Measurements from ENCODE around the gene ZNF248.
"Not testable (repeated sequence)": the region's sequence is repeated elsewhere in the genome, so short reads cannot be mapped to it uniquely, and the experiment has no call there.

The ZNF248 gene

DNA sequence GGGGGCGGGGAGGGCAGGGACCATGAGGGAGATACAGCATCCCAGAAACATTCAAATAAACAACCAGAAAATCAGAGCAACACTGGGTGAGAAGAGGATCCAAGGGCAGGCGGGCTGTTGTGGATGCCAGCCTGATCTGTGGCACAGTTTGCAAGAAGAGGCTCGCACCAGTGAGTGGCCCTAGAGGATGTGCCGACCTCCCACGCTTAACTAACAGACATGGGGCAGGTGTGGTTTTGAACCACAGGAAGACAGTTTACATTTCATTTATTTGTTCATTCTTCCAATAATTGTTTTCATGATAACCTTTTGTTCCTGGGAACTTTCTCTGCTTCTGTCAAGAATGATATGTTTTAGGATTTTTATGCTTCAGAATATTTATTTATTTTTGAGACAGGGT is 115.6 kb downstream of the ZNF248 start:
- Histone ChIP-seq H3K9ac (ENCODE audit: low read depth, low read length) (no peak overlapping the region), H3K4me1 (ENCODE audit: insufficient read depth, low read length) (no peaks in the 10 kb centered on the region), H3K9me3 (ENCODE audit: control insufficient read depth, insufficient read depth, low read length) (no peaks in the 10 kb centered on the region), H3K36me3 (ENCODE audit: insufficient read depth, low read length) (no peaks in the 10 kb centered on the region)

DNA sequence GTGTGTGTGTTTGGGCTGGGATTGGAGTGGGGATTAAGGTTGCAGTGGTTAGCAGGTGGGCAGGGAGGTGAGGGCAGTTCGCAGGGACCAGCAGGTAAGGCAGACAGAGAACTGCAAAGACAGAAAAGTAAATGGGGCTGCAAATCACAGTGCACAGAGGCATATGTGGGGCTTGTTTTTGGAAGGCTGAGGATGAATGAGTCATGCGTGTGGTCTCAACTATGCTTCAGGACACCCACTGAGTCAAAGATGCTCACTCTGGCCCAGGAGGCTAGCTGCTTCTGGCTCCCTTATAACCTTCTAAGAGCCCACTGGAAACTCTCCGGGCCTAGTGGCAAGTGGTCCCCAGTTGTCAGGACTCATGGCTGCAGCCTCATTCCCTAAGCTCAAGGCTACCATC is 118.2 kb downstream of the ZNF248 start:
- Histone ChIP-seq H3K4me1 (ENCODE audit: insufficient read depth, low read length) (no peaks in the 10 kb centered on the region), H3K36me3 (ENCODE audit: insufficient read depth, low read length) (no peaks in the 10 kb centered on the region), H3K9me3 (ENCODE audit: control insufficient read depth, insufficient read depth, low read length) (no peaks in the 10 kb centered on the region), H3K9ac (ENCODE audit: low read depth, low read length) (no peak overlapping the region)

GRCh38 chr10:37738241-37738640 is 119.2 kb downstream of the ZNF248 start:
- H3K36me3 ChIP-seq (ENCODE audit: insufficient read depth, low read length); H3K4me1 ChIP-seq (ENCODE audit: insufficient read depth, low read length); H3K9me3 ChIP-seq (ENCODE audit: control insufficient read depth, insufficient read depth, low read length); H3K9ac ChIP-seq (ENCODE audit: low read depth, low read length): not testable (repeated sequence)

DNA sequence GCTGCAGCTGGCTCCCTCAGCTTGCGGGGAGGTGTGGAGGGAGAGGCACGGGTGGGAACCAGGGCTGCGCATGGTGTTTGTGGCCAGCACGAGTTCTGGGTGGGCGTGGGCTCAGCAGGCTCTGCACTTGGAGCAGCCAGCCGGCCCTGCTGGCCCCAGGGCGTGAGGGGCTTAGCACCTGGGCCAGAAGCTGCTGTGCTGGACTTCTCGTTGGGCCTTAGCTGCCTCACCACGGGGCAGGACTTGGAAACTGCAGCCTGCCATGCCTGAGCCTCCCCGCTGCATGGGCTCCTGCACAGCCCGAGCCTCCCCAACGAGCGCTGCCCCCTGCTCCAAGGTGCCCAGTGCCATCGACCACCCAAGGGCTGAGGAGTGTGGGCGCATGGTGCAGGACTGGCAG is 120.1 kb downstream of the ZNF248 start:
- Histone ChIP-seq H3K4me1 (ENCODE audit: insufficient read depth, low read length) (no peaks in the 10 kb centered on the region), H3K36me3 (ENCODE audit: insufficient read depth, low read length) (no peaks in the 10 kb centered on the region), H3K9me3 (ENCODE audit: control insufficient read depth, insufficient read depth, low read length) (no peaks in the 10 kb centered on the region), H3K9ac (ENCODE audit: low read depth, low read length) (no peak overlapping the region)

DNA sequence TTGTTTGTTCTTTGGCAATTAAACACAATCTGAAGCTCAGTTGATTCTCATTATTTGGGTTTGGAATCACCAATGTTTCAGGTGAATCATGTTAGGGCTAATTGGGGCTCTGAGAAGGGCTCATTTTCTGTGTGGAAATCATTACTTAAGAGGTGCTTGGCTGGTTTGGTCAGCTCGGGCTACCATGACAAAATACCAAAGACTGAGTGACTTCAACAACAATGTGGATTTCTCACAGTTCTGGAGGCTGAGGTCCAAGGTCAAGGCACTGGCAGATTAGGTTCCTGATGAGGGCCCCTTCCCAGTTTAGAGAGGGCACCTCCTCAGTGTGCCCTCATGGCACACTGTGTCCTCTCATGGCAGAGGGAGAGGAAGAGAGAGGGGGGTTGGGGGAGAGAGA is 121.3 kb downstream of the ZNF248 start:
- no peaks in the 10 kb centered on the region for H3K4me1 ChIP-seq (ENCODE audit: insufficient read depth, low read length)
- H3K9ac ChIP-seq (ENCODE audit: low read depth, low read length) = no peak overlapping the region
- H3K9me3 ChIP-seq (ENCODE audit: control insufficient read depth, insufficient read depth, low read length) = no peaks in the 10 kb centered on the region
- no peaks in the 10 kb centered on the region for H3K36me3 ChIP-seq (ENCODE audit: insufficient read depth, low read length)

DNA sequence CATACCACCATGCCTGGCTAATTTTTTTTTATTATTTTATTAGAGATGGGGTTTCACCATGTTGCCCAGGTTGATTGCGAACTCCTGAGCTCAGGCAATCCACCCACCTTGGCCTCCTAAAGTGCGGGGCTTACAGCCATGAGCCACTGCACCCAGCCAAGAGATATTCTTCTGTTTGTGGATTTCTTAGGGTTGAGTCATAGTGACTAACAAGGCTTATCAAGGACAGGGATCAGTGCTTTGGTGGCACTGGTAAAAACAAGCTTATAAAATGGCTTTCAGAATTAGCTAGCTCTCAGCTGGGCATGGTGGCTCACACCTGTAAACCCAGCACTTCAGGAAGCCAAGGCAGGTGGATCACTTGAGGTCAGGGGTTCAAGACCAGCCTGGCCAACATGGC is 122.4 kb downstream of the ZNF248 start:
- Histone ChIP-seq H3K4me1 (ENCODE audit: insufficient read depth, low read length) (no peaks in the 10 kb centered on the region), H3K9ac (ENCODE audit: low read depth, low read length) (no peak overlapping the region), H3K9me3 (ENCODE audit: control insufficient read depth, insufficient read depth, low read length) (no peaks in the 10 kb centered on the region), H3K36me3 (ENCODE audit: insufficient read depth, low read length) (no peaks in the 10 kb centered on the region)
